22Rv1 (cell line): ENCODE results near the gene PPP6R3.

Experiments used
- H3K27ac ChIP-seq: fragments of 450-650 bp; 2 replicates; pipeline ENCODE4 v1.5.1; 2017
- CTCF ChIP-seq: fragments of 450-650 bp; IDR thresholded peaks from 2 replicates; pipeline ENCODE4 v1.5.1; 2017; ENCODE audit warnings: mild to moderate bottlenecking
- ZFX ChIP-seq: fragments of 450-650 bp; IDR thresholded peaks from 2 replicates; pipeline ENCODE4 v1.6.1; 2017; ENCODE audit warnings: antibody characterized with exemption, borderline replicate concordance

PPP6R3 gene

GRCh38 chr11:68521969-68522652 lies 61.6 kb downstream of the PPP6R3 start:
- no peak overlapping the region for H3K27ac ChIP-seq
- TF ChIP-seq ZFX (no peak), CTCF (no peak)

GRCh38 chr11:68523033-68523432 lies 62.5 kb downstream of the PPP6R3 start:
- no peak for TF ChIP-seq ZFX
- TF ChIP-seq CTCF: no peak
- H3K27ac ChIP-seq: no peak overlapping the region

- TF ChIP-seq ZFX (no peak), CTCF (no peak)
- H3K27ac ChIP-seq: peak overlapping the region; percentile 17; the same call in 1 of the 2 replicates
Observed at GRCh38 chr11:68523743-68524142, 63.2 kb downstream of the PPP6R3 start.

- H3K27ac ChIP-seq: peak overlapping the region; percentile 17; the same call in 1 of the 2 replicates
- TF ChIP-seq ZFX: no peak
- TF ChIP-seq CTCF: no peak
Observed at GRCh38 chr11:68524213-68524612, 63.7 kb downstream of the PPP6R3 start.

GRCh38 chr11:68524681-68525080 lies 64.1 kb downstream of the PPP6R3 start:
- TF ChIP-seq ZFX (no peak), CTCF (no peak)
- H3K27ac ChIP-seq: peak overlapping the region; percentile 17; the same call in 1 of the 2 replicates

GRCh38 chr11:68525336-68525735 lies 64.8 kb downstream of the PPP6R3 start:
- no peak overlapping the region for H3K27ac ChIP-seq

More at GRCh38 chr11:68525336-68525735, 64.8 kb downstream of the PPP6R3 start:
- TF ChIP-seq CTCF: no peak
- no peak for TF ChIP-seq ZFX
